ENCODE results near the gene PKMYT1.

The PKMYT1 gene

DNA sequence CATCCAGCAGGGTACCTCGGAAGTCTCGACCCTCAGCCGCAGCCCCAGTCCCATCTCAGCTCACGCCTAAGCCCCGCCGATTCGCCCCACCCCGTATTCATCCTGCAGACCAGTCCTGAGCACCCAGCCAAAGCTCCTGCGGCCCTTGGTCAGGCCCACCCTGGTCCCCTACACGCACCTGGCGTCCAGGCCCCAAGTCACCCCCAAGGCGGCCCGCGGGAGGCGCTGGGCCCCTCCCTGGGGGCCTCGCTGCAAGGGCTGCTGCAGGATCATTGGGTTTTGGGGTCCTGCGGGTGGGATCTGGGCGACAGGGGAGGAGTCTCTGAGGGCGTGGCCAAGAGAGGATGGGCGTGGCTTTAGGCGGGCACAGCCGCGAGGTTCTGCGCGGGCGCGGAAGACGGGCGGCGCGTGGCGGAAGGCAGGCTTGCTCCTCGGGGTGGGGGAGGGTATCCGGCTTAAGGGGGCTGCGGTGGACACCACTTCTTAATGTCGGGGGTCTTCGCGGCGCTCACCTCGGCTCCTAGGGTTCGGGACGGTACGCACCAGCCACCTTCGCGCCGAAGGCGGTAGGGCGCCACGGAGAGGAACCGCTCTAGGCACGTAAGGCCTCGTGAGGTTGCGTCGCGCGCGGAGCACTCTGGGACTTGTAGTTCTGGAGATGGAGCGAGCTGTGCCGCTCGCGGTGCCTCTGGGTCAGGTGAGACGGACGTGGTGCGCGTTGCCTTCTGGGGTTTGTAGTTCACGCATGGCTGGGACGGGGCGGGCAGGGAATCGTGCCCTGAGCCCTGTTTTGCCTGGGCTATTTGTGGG, 43.6 kb upstream of the PKMYT1 start, which contains the start of the genes HCFC1R1 and THOC6:
Gene HCFC1R1 (minus strand): TSS at position 274 of the 810 bp plus-strand sequence. CDS start 1 bp downstream, at position 273.
Gene THOC6 (plus strand): TSS at position 367 of the 810 bp plus-strand sequence. CDS start 292 bp downstream, at position 659.
- Histone ChIP-seq H3K4me1 (ENCODE audit: low read depth, poor library complexity, severe bottlenecking) (peaks cover 52% of the 10 kb centered on the region), H2AFZ (ENCODE audit: low read depth) (peak within 1 kb of the TSS; percentile 56), H3K4me3 (IDR thresholded peaks at IDR 0.05; ENCODE audit: insufficient read depth, low read depth, low read length) (no peak within 1 kb of the TSS), H4K20me1 (ENCODE audit: insufficient read depth) (no peaks in the 10 kb centered on the region), H3K27me3 (ENCODE audit: insufficient read depth, low read depth) (peaks cover 11% of the 10 kb centered on the region), H3K79me2 (ENCODE audit: insufficient read depth, low read depth) (no peaks in the 10 kb centered on the region), H3K27ac (peak within 1 kb of the TSS; percentile 73), H3K4me2 (peak within 1 kb of the TSS; percentile 79), H3K9ac (peak within 1 kb of the TSS; percentile 94), H3K36me3 (ENCODE audit: insufficient read depth) (no peaks in the 10 kb centered on the region)
- TF ChIP-seq, protein P1, sequence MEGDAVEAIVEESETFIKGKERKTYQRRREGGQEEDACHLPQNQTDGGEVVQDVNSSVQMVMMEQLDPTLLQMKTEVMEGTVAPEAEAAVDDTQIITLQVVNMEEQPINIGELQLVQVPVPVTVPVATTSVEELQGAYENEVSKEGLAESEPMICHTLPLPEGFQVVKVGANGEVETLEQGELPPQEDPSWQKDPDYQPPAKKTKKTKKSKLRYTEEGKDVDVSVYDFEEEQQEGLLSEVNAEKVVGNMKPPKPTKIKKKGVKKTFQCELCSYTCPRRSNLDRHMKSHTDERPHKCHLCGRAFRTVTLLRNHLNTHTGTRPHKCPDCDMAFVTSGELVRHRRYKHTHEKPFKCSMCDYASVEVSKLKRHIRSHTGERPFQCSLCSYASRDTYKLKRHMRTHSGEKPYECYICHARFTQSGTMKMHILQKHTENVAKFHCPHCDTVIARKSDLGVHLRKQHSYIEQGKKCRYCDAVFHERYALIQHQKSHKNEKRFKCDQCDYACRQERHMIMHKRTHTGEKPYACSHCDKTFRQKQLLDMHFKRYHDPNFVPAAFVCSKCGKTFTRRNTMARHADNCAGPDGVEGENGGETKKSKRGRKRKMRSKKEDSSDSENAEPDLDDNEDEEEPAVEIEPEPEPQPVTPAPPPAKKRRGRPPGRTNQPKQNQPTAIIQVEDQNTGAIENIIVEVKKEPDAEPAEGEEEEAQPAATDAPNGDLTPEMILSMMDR (conservative IDR thresholded peaks at IDR 0.05; ENCODE audit: low read depth, low read length), result no peak

DNA sequence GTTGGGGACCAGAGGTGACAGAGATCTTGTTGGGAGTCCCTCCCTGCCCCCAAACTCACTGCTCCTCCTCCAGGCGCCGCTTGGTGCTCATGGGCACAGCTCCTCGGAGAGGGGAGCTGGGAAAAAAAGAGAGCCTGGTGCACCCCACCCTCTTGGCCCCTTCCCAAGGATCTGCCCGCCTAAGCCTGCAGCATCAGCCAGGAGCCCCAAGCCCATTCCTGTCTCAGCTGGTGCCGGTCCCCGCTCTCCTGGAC, 43.1 kb upstream of the PKMYT1 start:
- Histone ChIP-seq H3K79me2 (ENCODE audit: insufficient read depth, low read depth) (no peaks in the 10 kb centered on the region), H3K4me2 (peak overlapping the region; percentile 79), H3K4me3 (IDR thresholded peaks at IDR 0.05; ENCODE audit: insufficient read depth, low read depth, low read length) (no peak overlapping the region), H3K36me3 (ENCODE audit: insufficient read depth) (no peaks in the 10 kb centered on the region), H3K27me3 (ENCODE audit: insufficient read depth, low read depth) (peaks cover 6% of the 10 kb centered on the region; the same call in 1 of the 2 replicates), H3K4me1 (ENCODE audit: low read depth, poor library complexity, severe bottlenecking) (peaks cover 52% of the 10 kb centered on the region), H4K20me1 (ENCODE audit: insufficient read depth) (no peaks in the 10 kb centered on the region), H3K27ac (no peak overlapping the region), H3K9ac (peak overlapping the region; percentile 94; the same call in 1 of the 2 replicates), H2AFZ (ENCODE audit: low read depth) (peak overlapping the region; percentile 56)
- TF ChIP-seq, protein P1 (conservative IDR thresholded peaks at IDR 0.05; ENCODE audit: low read depth, low read length), result no peak

DNA sequence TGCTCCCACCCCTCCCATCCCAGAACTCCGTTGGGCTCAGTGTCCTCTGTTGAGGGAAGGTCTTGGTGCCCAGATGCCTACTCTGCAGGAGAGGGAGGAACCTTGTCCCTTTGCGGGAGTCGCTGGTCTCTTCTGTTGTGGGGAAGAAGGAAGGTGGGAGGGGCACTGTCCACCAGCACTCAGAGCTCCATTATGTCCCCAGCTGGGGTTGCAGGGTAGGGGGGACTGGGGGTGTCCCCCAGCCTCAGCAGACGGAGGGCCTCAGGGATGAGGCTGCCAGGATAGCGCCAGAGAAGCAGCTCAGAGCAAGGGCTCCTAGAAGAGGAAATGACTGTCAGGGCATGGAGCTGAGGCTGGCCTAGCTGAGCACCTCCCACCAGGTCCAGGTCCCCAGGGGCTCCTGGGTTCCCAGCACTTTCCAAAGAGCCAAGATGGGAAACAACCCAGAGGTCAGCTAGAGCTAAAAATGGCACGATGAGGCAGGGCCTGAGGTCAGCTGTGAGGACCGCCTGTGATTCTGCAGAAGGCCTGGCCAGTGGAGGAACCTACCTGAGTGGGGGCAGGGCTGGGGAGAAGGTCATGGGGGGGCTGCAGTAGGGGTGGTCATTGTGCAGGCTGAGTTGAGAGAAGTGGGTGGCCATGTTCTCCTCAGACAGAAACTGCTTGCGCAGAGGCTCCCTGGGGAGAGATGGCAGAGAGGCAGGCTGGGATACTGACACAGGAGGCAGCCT, 42.6 kb upstream of the PKMYT1 start:
- Histone ChIP-seq H3K4me3 (IDR thresholded peaks at IDR 0.05; ENCODE audit: insufficient read depth, low read depth, low read length) (no peak overlapping the region), H3K79me2 (ENCODE audit: insufficient read depth, low read depth) (no peaks in the 10 kb centered on the region), H3K4me2 (peak overlapping the region; percentile 79), H3K9ac (no peak overlapping the region), H3K36me3 (ENCODE audit: insufficient read depth) (no peaks in the 10 kb centered on the region), H3K27ac (no peak overlapping the region), H4K20me1 (ENCODE audit: insufficient read depth) (no peaks in the 10 kb centered on the region), H2AFZ (ENCODE audit: low read depth) (no peak overlapping the region), H3K4me1 (ENCODE audit: low read depth, poor library complexity, severe bottlenecking) (peaks cover 51% of the 10 kb centered on the region), H3K27me3 (ENCODE audit: insufficient read depth, low read depth) (peaks cover 6% of the 10 kb centered on the region; the same call in 1 of the 2 replicates)
- TF ChIP-seq, protein P1 (conservative IDR thresholded peaks at IDR 0.05; ENCODE audit: low read depth, low read length), result no peak

DNA sequence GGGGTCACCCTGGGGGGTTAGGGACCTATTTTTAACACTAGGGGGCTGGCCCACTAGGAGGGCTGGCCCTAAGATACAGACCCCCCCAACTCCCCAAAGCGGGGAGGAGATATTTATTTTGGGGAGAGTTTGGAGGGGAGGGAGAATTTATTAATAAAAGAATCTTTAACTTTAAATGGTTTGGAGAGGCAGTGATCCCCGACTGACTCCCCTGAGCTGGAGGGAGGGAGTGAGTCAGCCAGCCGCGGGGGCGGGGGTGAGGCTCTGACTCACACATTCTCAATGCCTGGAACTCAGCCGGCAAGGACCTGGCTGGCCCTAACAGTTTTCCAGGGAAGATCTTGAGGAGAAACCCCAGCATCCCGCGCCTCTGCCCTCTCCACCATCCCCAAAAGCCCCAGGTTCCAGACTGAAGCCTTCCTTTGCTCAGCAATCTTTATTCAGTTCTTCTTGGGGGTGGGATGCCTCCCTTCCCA, 42.0 kb upstream of the PKMYT1 start:
- no peak overlapping the region for H2AFZ ChIP-seq (ENCODE audit: low read depth)
- no peak overlapping the region for H3K9ac ChIP-seq

More for the DNA sequence above, 42.0 kb upstream of the PKMYT1 start:
- Histone ChIP-seq H3K79me2 (ENCODE audit: insufficient read depth, low read depth) (no peaks in the 10 kb centered on the region), H3K36me3 (ENCODE audit: insufficient read depth) (no peaks in the 10 kb centered on the region), H4K20me1 (ENCODE audit: insufficient read depth) (no peaks in the 10 kb centered on the region), H3K27me3 (ENCODE audit: insufficient read depth, low read depth) (peaks cover 6% of the 10 kb centered on the region; the same call in 1 of the 2 replicates), H3K27ac (no peak overlapping the region), H3K4me2 (peak overlapping the region; percentile 99), H3K4me3 (IDR thresholded peaks at IDR 0.05; ENCODE audit: insufficient read depth, low read depth, low read length) (no peak overlapping the region), H3K4me1 (ENCODE audit: low read depth, poor library complexity, severe bottlenecking) (peaks cover 45% of the 10 kb centered on the region)
- TF ChIP-seq, protein P1 (conservative IDR thresholded peaks at IDR 0.05; ENCODE audit: low read depth, low read length), result no peak
